ENCODE measurements around the gene CEACAM19.
A peak's percentile ranks its signal among the peaks of the same experiment; 100 is the strongest.
"Not testable (repeated sequence)": the region's sequence is repeated elsewhere in the genome, so short reads cannot be mapped to it uniquely, and the experiment has no call there.

The CEACAM19 gene, protein sequence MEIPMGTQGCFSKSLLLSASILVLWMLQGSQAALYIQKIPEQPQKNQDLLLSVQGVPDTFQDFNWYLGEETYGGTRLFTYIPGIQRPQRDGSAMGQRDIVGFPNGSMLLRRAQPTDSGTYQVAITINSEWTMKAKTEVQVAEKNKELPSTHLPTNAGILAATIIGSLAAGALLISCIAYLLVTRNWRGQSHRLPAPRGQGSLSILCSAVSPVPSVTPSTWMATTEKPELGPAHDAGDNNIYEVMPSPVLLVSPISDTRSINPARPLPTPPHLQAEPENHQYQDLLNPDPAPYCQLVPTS

DNA sequence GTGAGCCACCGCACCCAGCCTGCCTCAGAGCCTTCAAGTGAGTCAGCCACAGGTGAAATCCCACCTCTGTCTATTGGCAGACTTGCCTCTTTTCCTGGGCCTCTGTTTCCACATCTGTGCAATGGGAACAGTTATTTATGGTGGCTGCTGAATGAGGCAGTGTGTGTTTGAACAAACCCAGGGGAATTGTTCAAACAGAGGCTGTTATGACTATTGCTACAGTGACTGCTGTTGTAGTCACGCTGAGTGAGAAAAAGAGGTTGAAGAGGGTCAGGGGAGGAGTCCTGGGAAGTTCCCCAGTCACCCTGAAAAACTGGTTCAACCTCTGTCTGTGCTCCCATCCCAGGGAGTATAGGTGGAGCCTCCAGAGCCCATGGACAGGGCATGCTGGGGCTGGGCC is at the start of gene CEACAM19:
TSS of gene CEACAM19 (plus strand) at position 83 of the 400 bp plus-strand sequence. CDS start 450 bp downstream, outside the sequence.
- no peak for DNase-seq

DNA sequence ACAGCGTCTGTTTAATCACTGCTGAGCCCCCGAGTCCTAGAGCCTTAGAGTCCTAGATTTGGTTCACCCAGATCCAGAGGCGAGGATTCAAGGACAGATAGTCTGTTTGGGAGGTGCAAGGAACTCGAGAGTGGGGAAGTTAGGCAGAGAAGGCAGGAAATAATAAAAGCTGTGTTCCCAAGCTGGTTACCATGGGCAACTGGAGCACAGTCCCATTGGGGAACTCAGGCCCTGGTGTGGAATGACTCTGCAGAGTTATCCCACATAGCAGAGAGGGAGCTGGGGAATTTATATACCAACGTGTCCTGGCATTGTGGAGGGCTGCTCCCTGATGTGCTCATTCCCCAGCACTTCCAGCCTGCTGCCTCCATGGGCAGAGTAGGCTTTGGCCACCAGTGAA is 48.2 kb upstream of the CEACAM19 start:
- no peak for DNase-seq

DNA sequence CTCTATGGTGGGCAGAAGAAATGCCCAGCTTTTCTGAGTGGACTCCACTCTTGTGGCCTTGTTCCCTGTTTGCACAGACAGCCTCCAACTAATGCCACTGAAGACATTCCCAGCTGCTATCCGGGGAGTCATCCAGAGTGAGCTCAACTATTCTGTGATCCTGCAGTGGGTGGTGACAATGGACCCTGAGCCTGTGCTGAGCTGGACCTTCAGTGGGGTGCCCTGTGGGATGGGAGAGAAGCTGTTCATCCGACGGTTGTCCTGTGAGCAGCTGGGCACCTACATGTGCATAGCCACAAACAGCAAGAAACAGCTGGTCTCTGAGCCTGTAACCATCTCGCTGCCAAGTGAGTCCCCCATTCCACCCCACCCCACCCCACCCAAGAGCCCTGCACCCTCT is 47.7 kb upstream of the CEACAM19 start:
- no peak for DNase-seq

DNA sequence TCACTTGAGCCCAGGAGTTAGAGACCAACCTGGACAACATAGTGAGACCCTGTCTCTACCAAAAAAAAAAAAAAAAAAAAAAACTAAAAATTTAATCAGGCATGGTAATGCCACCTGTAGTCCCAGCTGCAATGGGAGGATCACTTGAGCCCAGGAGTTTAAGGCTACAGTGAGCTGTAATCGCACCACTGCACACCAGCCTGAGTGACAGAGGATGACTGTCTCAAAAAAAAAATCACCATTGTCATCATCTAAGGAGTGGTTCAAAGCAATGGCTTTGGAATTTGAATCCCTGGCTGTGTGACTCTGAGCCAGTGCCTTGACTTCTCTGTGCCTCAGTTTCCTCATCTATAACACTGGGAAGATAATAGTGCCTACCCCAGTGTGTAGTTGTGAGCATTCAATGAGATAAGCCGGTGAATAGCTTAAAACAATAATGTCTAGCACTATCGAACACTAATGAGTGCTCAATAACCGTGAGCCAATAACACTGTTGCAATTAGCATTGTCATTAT is 46.4 kb upstream of the CEACAM19 start:
- DNase-seq: no peak

DNA sequence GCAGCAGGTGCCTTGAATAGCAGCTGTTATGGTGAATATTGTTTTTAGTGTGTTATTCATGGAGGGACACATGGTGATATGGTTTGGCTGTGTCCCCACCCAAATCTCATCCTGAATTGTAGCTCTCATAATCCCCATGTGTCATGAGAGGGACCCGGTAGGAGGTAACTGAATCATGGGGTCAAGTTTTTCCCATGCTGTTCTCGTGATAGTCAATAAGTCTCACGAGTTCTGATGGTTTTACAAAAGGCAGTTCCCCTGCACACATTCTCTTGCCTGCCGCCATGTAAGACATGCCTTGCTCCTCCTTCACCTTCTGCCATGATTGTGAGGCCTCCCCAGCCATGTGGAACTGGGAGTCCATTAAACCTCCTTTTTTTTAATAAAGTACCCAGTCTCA is 45.6 kb upstream of the CEACAM19 start:
- DNase-seq: not testable (repeated sequence)

DNA sequence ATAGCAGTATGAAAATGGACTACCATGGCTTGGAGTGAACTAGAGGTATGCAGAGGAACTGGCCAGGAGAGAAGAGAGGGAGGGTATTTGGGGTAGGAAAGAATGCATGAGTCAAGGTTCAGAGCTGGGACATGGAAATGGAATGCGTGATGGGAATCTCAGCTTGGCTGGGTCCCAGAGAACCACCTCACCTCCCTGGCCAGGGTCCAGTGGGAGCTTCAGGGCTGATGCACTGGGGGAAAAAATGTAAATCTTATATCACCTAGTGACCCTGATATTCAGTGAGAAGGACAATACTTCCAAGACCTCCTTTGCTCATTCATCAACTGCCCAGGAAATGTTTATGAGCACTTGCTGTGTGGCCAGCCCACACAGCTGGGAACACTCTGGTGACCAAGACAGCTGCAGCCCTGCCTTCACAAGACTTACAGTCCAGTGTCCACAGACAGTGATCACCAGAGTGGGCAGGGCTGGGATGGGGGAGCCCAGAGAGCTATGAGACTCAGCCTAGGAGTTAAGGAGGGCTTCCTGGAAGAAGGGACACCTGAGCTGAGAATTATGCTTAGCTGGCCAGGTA is 45.1 kb upstream of the CEACAM19 start:
- no peak for DNase-seq

DNA sequence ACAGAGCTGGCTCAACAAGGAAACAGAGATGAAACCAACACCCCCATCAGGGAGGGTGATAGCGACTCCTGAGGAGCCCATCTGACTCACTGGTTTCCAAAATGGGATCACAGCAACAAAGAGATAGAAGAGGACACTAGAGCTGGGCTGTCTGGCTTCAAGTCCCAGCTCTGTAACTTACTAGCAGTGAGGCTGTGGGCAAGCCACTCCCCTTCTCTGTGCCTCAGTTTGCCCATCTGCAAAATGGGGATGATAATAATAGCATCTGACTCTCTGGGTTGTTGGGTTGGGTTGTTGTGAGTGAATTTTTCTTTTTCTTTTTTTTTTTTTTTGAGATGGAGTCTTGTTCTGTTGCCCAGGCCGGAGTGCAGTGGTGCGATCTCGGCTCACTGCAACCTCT is 43.7 kb upstream of the CEACAM19 start:
- DNase-seq: no peak

DNA sequence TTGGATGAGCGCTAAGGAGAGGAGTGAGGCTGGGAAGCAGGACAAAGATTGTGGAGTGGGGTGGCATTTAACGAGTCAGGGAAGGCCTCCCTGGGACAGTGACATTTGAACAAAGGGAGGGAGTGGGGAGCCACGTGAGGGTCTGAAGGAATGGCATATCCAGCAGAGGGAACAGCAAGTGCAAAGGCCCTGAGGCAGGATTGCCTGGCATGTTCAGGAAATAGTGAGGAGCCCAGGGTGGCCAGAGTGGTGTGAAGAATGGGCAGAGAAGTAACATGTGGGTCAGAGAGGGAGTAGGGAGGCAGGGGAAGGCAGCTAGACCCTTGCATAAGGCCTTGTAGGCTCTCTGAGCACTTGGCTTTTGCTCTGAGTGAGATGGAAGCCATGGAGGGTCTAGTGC is 42.5 kb upstream of the CEACAM19 start:
- DNase-seq: no peak

DNA sequence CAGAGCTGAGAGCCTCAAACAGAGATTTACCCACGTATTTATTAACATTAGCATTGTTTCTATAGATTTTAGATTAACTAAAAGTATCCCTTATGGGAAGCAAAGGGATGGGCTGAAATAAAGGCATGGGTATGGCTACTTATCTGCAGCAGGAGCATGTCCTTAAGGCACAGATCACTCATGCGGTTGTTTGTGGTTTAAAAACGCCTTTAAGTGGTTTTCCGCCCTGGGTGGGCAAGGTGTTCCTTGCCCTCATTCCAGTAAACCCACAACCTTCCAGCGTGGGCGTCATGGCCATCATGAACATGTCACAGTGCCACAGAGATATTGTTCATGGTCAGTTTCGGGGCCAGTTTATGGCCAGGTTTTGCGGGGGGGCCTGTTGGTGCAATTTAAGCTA is 39.7 kb upstream of the CEACAM19 start:
- not testable (repeated sequence) for DNase-seq

DNA sequence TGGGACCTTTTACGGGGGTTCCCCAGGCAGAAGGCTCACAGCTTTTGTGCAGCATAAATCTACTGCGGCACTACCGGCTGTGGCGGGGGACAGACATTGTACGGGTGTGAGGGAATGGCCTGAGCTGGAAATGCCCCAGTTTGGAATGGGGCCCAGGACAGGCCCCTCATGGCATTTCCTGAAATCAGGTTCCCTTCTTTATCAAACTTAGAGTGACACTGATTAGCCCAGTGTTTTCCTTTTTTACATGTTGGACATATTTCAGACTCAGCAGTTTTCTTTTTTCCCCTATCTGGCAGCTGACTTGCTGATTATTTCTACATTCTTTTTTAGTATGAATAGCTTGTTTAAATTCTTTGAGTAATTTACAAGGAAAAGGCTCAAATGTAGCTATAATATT is 37.2 kb upstream of the CEACAM19 start:
- not testable (repeated sequence) for DNase-seq

DNA sequence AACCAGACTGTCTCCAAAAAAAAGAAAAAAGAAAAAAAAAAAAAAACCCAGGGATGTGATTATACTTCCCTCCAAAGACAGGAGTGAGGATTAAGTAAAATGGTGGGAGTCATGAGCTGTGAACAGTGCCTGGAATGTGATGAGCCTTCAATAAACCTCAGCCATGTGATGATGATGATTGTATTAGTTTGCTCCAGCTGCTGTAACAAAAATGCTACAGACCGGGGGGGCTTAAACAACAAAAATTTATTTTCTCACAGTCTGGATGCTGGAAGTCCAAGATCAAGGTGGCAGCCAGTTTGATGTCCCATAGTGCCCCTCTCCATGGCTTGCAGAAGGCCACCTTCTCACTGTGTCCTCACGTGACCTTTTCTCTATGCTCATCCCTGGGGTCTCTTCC is 36.5 kb upstream of the CEACAM19 start:
- DNase-seq: no peak

DNA sequence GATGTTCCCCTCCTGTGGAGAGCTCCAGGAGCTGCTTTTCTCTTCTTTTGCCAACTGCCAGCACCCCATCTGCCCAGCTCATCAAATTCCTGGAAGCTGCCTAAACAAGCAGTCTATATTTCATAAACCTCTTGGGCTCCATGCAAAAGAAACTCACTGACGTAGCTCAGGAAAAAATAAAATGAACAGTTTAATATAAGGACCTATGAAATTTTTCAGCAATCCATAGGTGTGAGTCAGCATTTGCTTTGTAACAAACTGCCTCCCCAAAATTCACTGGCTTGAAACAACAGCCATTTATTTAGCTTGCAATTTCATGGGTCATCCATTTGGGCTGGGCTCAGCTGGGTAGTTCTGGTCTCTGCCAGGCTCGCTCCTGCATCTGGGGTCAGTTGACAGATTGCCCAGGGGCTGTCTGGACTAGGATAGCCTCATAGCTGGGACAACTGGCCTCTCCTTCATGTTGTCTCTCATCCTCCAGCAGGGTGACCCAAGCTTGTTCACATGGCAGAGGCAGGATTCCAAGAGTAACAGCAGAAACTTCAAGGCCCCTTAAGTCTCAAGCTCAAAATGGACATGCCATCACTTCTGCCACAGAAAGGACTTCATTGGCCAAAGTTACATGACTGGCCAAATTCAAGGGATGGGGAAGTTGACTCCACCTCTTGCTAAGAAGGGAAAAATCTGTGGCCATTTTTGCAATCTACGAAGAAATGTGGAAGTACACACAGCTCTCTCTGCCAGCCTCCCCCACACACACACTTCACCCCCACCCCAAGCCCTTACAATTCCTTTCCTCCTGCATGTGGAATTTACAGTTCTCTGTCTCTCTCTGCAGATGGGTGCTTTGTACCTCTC is 35.5 kb upstream of the CEACAM19 start:
- DNase-seq: no peak

DNA sequence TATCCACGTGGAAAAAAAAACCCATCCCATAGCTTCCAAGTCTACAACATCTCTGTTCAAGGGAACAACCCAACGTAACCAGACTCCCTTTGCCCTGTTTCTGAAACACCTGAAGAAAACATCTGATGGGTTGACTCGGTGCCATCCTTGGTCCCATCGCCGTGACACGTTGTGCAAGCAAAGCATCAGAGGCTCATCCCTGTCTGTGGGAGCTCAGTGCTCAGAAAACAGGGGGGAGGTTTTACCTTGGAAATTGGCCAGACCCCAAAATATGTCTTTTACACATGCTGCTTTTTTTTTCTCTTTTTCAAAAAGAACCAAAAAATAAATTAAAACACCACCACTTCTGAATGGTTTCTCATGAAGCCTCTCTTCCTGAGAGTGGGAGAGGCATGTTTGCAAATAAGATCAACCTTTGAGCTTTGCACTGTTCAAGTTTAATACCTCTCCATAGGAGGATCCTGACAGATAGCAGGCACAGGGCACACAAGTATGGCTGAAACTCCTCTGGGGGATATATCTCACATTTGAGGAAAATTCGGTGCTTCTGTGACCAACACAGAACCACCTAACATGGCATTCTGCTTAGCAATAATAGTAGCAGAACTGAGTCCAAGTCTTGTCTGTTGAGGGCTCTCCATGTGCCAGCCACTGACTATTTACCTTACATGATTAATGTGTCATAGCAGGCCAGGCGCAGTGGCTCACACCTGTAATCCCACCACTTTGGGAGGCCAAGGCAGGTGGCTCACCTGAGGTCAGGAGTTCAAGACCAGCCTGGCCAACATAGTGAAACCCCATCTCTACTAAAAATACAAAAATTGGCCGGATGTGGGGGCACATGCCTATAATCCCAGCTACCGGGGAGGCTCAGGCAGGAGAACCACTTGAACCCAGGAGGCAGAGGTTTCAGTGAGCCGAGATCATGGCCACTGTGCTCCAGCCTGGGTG is 34.6 kb upstream of the CEACAM19 start:
- no peak for DNase-seq

DNA sequence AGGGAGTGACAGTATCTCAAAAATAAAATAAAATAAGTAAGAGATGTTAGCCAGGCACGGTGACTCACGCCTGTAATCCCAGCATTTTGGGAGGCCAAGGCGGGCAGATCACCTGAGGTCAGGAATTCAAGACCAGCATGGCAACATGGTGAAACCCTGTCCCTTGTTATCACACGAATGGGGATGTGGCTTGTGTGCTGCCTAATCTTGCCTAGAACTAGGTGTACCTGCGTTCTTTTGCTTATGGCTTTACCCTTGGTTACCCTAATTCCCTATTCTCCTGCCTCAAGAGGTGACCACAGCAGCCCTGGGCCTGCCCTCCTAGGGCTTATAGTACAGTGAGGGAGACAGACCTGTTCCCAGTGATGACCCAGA is 33.9 kb upstream of the CEACAM19 start:
- no peak for DNase-seq

DNA sequence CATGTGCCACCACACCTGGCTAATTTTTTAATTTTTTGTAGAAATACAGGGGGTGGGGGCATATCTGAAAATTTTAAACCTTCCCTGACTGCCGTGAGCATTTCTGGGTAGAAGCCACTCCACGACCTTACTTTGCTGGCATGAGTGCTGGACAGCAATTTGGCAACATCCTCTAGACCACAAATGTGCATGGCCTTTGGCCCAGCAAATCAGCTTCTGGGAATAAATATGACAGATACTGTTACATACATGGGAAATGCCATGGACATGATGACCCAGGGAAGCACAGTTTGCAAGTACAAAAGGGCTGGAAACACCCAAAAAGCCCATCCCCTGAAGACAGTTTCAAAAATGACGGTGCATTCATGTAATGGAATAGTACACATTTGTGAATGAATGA is 30.8 kb upstream of the CEACAM19 start:
- DNase-seq: no peak

DNA sequence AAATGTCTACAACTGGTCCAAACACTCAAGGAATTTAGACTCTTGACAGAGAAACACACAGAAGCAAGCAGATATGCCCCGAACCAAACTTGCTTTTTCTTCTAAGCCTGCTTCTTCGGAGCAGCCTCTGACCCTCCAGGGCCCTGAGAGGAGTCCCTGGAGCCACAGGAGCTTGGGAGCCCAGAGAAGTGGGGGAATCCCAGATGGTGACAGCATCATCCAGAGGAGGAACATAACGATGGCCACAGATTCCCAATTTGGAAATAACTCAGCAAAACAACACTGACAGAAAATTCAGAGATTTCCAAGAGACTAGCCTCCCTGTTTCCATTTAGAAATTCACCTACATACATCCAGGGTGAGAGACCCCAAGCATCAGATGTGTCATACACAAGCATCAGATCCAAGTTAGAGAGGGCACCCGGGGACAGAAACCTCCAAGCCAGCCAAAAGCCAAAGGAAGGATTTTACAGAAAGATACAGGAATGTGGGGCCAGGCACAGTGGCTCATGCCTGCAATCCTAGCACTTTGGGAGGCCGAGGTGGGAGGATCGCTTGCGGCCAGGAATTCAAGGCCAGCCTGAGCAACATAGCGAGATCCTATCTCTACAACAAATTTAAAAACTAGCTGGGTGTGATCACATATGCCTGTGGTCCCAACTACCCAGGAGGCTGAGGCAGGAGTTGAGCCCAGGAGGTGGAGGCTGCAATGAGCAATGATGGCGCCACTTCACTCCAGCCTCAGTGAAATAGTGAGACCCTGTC is 29.6 kb upstream of the CEACAM19 start:
- no peak for DNase-seq

DNA sequence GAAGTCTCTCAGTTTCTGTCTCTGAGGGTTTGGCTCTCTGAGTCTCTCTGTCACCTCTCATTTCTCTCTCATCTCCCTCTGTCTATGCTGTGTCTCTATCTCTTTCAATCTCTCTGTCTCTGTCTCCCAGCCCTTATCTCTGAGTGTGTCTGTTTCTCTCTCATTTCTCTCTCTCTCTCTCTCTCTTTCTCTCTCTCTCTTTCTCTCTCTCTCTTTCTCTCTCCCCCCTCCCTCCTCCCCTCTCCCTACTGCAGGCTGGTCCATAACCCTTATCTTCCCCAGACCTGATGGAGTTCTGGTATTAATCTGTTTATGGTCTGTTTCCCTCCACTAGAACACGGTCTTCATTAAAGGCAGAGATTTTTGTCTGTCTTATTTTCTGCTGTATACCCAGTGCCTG is 28.9 kb upstream of the CEACAM19 start:
- no peak for DNase-seq

DNA sequence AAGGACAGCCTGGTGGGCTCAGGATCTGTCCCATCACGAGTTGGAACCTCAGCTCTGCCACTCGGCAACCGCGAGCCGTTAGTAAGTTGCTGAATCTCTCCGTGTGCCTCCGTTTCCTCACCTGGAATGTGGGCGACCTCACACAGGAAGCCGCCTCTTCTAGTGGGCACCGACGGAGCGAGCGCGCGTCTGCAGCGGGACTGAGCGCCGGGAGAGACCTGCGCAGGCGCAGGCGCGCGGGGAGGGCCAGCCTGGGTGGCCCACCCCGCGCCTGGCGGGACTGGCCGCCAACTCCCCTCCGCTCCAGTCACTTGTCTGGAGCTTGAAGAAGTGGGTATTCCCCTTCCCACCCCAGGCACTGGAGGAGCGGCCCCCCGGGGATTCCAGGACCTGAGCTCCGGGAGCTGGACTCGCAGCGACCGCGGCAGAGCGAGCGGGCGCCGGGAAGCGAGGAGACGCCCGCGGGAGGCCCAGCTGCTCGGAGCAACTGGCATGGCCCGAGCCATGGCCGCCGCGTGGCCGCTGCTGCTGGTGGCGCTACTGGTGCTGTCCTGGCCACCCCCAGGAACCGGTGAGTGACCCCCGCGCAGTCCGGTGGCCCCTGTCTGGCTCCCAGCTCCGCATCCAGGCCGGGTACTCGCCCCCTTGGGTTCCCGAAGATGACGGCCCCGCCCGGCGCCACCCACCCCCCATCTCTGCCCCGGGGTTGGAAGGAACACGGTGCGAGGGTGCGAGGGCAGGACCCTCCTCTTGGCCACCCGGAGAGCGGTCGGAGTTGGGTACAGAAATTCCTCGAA is 27.5 kb upstream of the CEACAM19 start, which contains the start of gene PVR:
TSS of gene PVR (plus strand) at position 306 of the 797 bp plus-strand sequence. CDS start at position 493, 187 bp downstream.
- peak; percentile 58 for DNase-seq

DNA sequence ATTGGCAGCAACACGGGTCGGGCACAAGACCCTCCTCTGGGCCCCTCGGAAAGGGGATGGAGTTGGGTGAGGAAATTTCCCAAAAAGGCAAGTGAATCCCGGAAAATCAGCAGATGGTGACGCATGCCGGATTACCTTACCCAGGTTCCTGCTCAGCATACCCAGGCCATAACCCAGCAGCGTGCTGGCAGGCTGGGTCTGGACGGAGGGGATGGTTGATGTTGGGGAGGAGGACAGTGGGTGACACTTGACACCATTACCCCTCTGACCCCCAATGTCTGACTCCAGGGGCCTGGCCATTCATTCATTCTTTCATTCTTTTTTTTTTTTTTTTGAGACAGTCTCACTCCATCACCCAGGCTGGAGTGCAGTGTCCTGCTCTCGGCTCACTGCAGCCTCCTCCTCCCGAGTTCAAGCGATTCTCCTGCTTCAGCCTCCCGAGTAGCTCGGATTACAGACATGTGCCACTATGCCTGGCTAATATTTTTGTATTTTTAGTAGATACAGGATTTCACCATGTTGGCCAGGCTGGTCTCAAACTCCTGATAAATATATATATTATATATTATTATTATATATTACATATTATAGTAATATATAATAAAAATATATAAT is 26.8 kb upstream of the CEACAM19 start:
- peak; percentile 18 for DNase-seq

DNA sequence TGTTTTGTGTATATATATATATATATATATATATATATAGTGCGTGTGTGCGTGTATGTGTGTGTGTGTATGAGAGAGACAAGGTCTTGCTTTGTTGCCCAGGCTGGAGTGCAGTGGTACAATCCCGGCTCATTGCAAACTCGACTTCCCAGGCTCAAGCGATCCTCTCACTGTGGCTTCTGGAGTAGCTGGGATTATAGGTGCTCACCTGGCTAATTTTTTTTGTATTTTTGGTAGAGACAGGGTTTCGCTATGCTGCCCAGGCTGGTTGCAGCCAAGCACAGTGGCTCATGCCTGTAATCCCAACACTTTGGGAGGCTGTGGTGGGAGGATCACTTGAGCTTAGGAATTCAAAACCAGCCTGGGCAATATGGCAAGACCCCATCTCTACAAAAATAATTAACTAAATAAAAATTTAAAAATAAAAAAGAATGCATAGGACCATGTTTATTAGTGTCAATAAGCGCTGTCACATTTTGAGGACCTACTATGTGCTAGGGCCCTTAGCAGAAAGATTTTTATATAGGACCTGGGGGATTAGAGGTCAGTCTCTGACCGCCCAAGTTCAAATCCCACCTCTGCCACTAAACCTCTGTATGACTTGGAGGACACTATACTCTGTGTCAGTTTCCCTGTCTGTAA is 25.8 kb upstream of the CEACAM19 start:
- DNase-seq: no peak
